Tibial nerve (tissue), 4 donors: Measurements from ENCODE around the gene GAPDHS. TPM values are rescaled to one million over a fixed set of nuclear protein-coding genes. Genes with fewer than 3 reads are reported as not detected.

ENCODE experiments used
- DNase-seq, 2 donors: peaks; one replicate each; pipeline ENCODE4 v3.0.0-alpha.2; 2019; ENCODE audit warnings: low spot score in 2 of 2
- H3K27ac ChIP-seq, 4 donors: fragments of 200-600 bp; sonication (generic) in 3 of 4; one replicate each; pipeline ENCODE4 v1.5.1; 2017 to 2019; ENCODE audit warnings: mild to moderate bottlenecking in 1 of 4
- H3K27me3 ChIP-seq, 2 donors: fragments of 200-600 bp; sonication (generic) in 1 of 2; one replicate each; pipeline versions ENCODE4 v1.5.1 to v1.6.0; 2017 to 2019
- H3K36me3 ChIP-seq, 3 donors: fragments of 200-600 bp; sonication (generic); one replicate each; pipeline ENCODE4 v1.5.1; 2018 to 2019
- H3K4me1 ChIP-seq, 4 donors: fragments of 200-600 bp; sonication (generic) in 3 of 4; one replicate each; pipeline ENCODE4 v1.5.1; 2017 to 2019
- H3K4me3 ChIP-seq, 4 donors: fragments of 200-600 bp; sonication (generic) in 3 of 4; one replicate each; pipeline ENCODE4 v1.5.1; 2017 to 2019; ENCODE audit warnings: mild to moderate bottlenecking in 1 of 4, moderate library complexity in 1 of 4
- H3K9me3 ChIP-seq, 4 donors: fragments of 200-600 bp; sonication (generic) in 3 of 4; one replicate each; pipeline ENCODE4 v1.5.1; 2017 to 2019
- CTCF ChIP-seq, 5 experiments: fragments of 200-600 bp in 3 of 5; fragments of 450-650 bp in 2 of 5; sonication (generic) in 3 of 5; IDR thresholded peaks; one replicate each; pipeline ENCODE4 v1.5.1; 2016 to 2019; ENCODE audit warnings: antibody characterized with exemption in 5 of 5, mild to moderate bottlenecking in 3 of 5, moderate library complexity in 2 of 5
- EP300 ChIP-seq, 2 donors: sonication (generic); formaldehyde crosslinking; IDR thresholded peaks; one replicate each; pipeline ENCODE4 v1.6.1; 2017; ENCODE audit warnings: antibody characterized with exemption in 2 of 2, mild to moderate bottlenecking in 1 of 2
- POLR2A ChIP-seq, 2 donors: fragments of 450-650 bp; IDR thresholded peaks; one replicate each; pipeline ENCODE4 v1.6.1; 2017; ENCODE audit warnings: antibody characterized with exemption in 2 of 2, mild to moderate bottlenecking in 2 of 2, moderate library complexity in 2 of 2
- WGBS, 2 donors: methylation state at CpG; one replicate each; pipeline ENCODE4 v1.1.5; 2018; 5-methylcytosine and 5-hydroxymethylcytosine counted together
- total RNA-seq, 4 donors: library from RNA; depleted of rRNA; stranded (reverse); fragments of >200 nt; gene quantifications; one replicate each; pipeline ENCODE4 v1.1.0, GENCODE V29; 2016

The GAPDHS gene
- total RNA-seq, 4 donors from 2014 or later, result not detected

GRCh38 chr19:35524181-35524837 is 8.9 kb upstream of the GAPDHS start:
- DNase-seq, result no peak
- no peak for TF ChIP-seq EP300 (IDR thresholded peaks at IDR 0.05)
- TF ChIP-seq POLR2A (IDR thresholded peaks at IDR 0.05), result no peak
- TF ChIP-seq CTCF (IDR thresholded peaks at IDR 0.05), result no peak
- H3K9me3 ChIP-seq, result no peaks in the 10 kb centered on the region
- WGBS, 2 donors, result 22 to 40% methylated on average over 9 to 11 of the region's 11 CpGs
- H3K4me3 ChIP-seq, result no peak overlapping the region
- no peaks in the 10 kb centered on the region for H3K4me1 ChIP-seq
- peaks cover 0 to 32% of the 10 kb centered on the region in 2 donors for H3K27me3 ChIP-seq
- no peak overlapping the region for H3K27ac ChIP-seq
- no peaks in the 10 kb centered on the region for H3K36me3 ChIP-seq

GRCh38 chr19:35525873-35526272 is 7.4 kb upstream of the GAPDHS start:
- TF ChIP-seq CTCF (IDR thresholded peaks at IDR 0.05) (no peak), POLR2A (IDR thresholded peaks at IDR 0.05) (no peak), EP300 (IDR thresholded peaks at IDR 0.05) (no peak)
- H3K27ac ChIP-seq, result no peak overlapping the region
- 74 to 87% methylated on average over 4 of the region's 4 CpGs for WGBS, 2 donors
- no peak overlapping the region for H3K4me3 ChIP-seq
- H3K27me3 ChIP-seq, result peaks cover 0 to 47% of the 10 kb centered on the region in 2 donors
- H3K36me3 ChIP-seq, result no peaks in the 10 kb centered on the region
- no peak for DNase-seq
- H3K4me1 ChIP-seq, result no peaks in the 10 kb centered on the region
- no peaks in the 10 kb centered on the region for H3K9me3 ChIP-seq

- TF ChIP-seq POLR2A (IDR thresholded peaks at IDR 0.05), result no peak
- TF ChIP-seq EP300 (IDR thresholded peaks at IDR 0.05), result no peak
- no peak for TF ChIP-seq CTCF (IDR thresholded peaks at IDR 0.05)
- Histone ChIP-seq H3K36me3 (no peaks in the 10 kb centered on the region), H3K4me3 (no peak within 1 kb of the TSS), H3K9me3 (no peaks in the 10 kb centered on the region), H3K27ac (no peak within 1 kb of the TSS), H3K4me1 (peaks cover 0 to 1% (median 0%) of the 10 kb centered on the region in 4 donors), H3K27me3 (peaks cover 0 to 72% of the 10 kb centered on the region in 2 donors)
- 78% methylated on average over 11 of the region's 11 CpGs for WGBS, 2 donors
- DNase-seq, result no peak
Measured at GRCh38 chr19:35528218-35529038, 4.8 kb upstream of the GAPDHS start, which contains the start of gene SBSN. Gene SBSN (minus strand): TSS chr19:35528311. CDS start chr19:35528281, 30 bp downstream.

- no peak overlapping the region for H3K4me3 ChIP-seq
- H3K4me1 ChIP-seq, result peaks cover 0 to 8% (median 0%) of the 10 kb centered on the region in 4 donors
- no peaks in the 10 kb centered on the region for H3K9me3 ChIP-seq
- DNase-seq, result no peak
- TF ChIP-seq EP300 (IDR thresholded peaks at IDR 0.05), result no peak
- TF ChIP-seq CTCF (IDR thresholded peaks at IDR 0.05), result no peak
- no peak for TF ChIP-seq POLR2A (IDR thresholded peaks at IDR 0.05)
- WGBS, 2 donors, result 59 to 68% methylated on average over 18 to 19 of the region's 19 CpGs
- H3K36me3 ChIP-seq, result no peaks in the 10 kb centered on the region
- peaks cover 0 to 77% of the 10 kb centered on the region in 2 donors for H3K27me3 ChIP-seq
- H3K27ac ChIP-seq, result no peak overlapping the region
Measured at GRCh38 chr19:35529241-35530218, 3.7 kb upstream of the GAPDHS start.
